Measurements from ENCODE around the gene TMUB2.

DNA sequence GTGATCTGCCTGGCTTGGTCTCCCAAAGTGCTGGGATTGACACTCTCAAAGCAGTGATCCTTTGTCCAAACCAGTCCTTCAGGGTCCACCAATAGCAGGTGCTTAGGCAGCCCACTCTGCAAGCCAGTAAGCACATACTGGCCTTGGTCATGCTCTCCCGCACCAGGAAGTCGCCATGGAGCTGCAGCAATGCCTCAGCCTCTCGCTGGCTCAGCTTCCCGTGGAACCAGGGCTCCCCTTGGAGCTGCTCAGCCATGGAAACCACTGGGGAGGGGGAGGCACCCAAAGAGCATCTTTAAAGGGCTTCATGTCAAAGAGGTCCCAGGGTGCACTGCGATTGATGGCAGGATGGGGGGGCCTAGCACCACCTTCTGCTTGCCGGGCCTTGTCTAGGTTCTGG, 42.3 kb downstream of the TMUB2 start:
- TF ChIP-seq GFI1 (CRISPR knock-in tag; IDR thresholded peaks at IDR 0.05; ENCODE audit: borderline replicate concordance) (no peak), ZNF44 (CRISPR knock-in tag; IDR thresholded peaks at IDR 0.05) (no peak), CAMTA2 (CRISPR knock-in tag; IDR thresholded peaks at IDR 0.05; ENCODE audit: borderline replicate concordance) (no peak)

Measured in HepG2 (cell line).